ENCODE data around the gene PCDHGA6.

DNA sequence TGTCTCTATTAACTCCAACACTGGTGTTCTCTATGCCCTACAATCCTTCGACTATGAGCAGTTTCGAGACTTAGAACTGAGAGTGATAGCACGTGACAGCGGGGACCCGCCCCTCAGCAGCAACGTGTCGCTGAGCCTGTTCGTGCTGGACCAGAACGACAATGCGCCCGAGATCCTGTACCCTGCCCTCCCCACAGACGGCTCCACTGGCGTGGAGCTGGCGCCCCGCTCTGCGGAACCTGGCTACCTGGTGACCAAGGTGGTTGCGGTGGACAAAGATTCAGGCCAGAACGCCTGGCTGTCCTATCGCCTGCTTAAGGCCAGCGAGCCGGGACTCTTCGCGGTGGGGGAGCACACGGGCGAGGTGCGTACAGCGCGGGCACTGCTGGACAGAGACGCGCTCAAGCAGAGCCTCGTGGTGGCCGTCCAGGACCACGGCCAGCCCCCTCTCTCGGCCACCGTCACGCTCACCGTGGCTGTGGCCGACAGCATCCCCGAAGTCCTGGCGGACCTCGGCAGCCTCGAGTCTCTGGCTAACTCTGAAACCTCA, 49.1 kb downstream of the PCDHGA6 start:
- TF ChIP-seq POLR2AphosphoS5 (IDR thresholded peaks at IDR 0.05; ENCODE audit: low read depth, low read length): no peak
- no peak for TF ChIP-seq POLR2A (IDR thresholded peaks at IDR 0.05; ENCODE audit: low read depth, low read length)
- TF ChIP-seq TAF1 (IDR thresholded peaks at IDR 0.05; ENCODE audit: low read depth, low read length): no peak

Measured in GM12891 (cell line).